SIG-M5 treated with dmso at 0.1 percent for 504 hours (cell line): Measurements from ENCODE around the gene PC.
A peak's percentile ranks its signal among the peaks of the same experiment; 100 is the strongest.

Source experiments
- DNase-seq: peaks from one replicate; lab custom pipeline; 2025; ENCODE audit not compliant: unreplicated experiment; lab: John Stamatoyannopoulos, UW

PC gene

GRCh38 chr11:66868082-66868725, 90.0 kb downstream of the PC start:
- DNase-seq = no peak

GRCh38 chr11:66867425-66868040, 90.7 kb downstream of the PC start:
- no peak for DNase-seq

- no peak for DNase-seq
Measured at GRCh38 chr11:66866511-66866986, 91.6 kb downstream of the PC start.

GRCh38 chr11:66866007-66866406, 92.2 kb downstream of the PC start:
- no peak for DNase-seq

- no peak for DNase-seq
Measured at GRCh38 chr11:66864924-66865697, 93.1 kb downstream of the PC start.

- no peak for DNase-seq
Measured at GRCh38 chr11:66864172-66864901, 93.8 kb downstream of the PC start.

- no peak for DNase-seq
Measured at GRCh38 chr11:66863428-66864125, 94.6 kb downstream of the PC start.

- no peak for DNase-seq
Measured at GRCh38 chr11:66862559-66863037, 95.6 kb downstream of the PC start.

GRCh38 chr11:66861774-66862558, 96.2 kb downstream of the PC start:
- no peak for DNase-seq

GRCh38 chr11:66861038-66861773, 97.0 kb downstream of the PC start:
- no peak for DNase-seq

- DNase-seq = no peak
Measured at GRCh38 chr11:66860449-66860831, 97.7 kb downstream of the PC start.

- DNase-seq = no peak
Measured at GRCh38 chr11:66859686-66860448, 98.3 kb downstream of the PC start.

- no peak for DNase-seq
Measured at GRCh38 chr11:66858939-66859685, 99.1 kb downstream of the PC start.

GRCh38 chr11:66858186-66858938, 99.8 kb downstream of the PC start:
- DNase-seq = no peak

GRCh38 chr11:66857927-66858185, 100.3 kb downstream of the PC start:
- peak; percentile 15 for DNase-seq

GRCh38 chr11:66857234-66857926, 100.8 kb downstream of the PC start:
- DNase-seq = no peak
